Endothelial cell of umbilical vein (primary cell): Measurements from ENCODE around the gene RBM20. TPM values are rescaled to one million over a fixed set of nuclear protein-coding genes. Genes with fewer than 3 reads are reported as not detected.

Source experiments
- BruUV-seq: library from RNA; stranded (reverse); fragments of 400-500 nt; replicated peaks from 2 replicates; lab custom pipeline; 2021; lab: Mats Ljungman, UMichigan
- CTCF ChIA-PET: fragments of 300-600, 350-600 bp; sonication (Branson Sonifier 250); formaldehyde crosslinking; loops from one replicate; lab custom pipeline; 2021; ENCODE audit warnings: antibody characterized with exemption, inconsistent platforms; lab: Charles Lee
- POLR2A ChIA-PET: fragments of 300-600, 350-600 bp; sonication (Branson Sonifier 250); formaldehyde crosslinking; loops from one replicate; lab custom pipeline; 2021; ENCODE audit warnings: antibody characterized with exemption, inconsistent platforms; lab: Charles Lee
- DNase-seq: peaks from one replicate; pipeline ENCODE4 v3.0.0-alpha.2; 2011; ENCODE audit warnings: low read depth, low spot score
- FAIRE-seq: peaks from 2 replicates; lab custom pipeline; 2011; peaks lifted over from hg19 to GRCh38; lab: Jason Lieb, UNC
- H2AFZ ChIP-seq: 2 replicates; pipeline ENCODE4 v1.6.0; 2012; ENCODE audit warnings: low read depth, low read length, control low read depth, inconsistent platforms
- H3K27ac ChIP-seq: 2 replicates; pipeline ENCODE4 v1.5.1; 2011; ENCODE audit warnings: low read depth, mild to moderate bottlenecking, control low read depth, low read length, moderate library complexity; ENCODE audit not compliant: insufficient read depth
- H3K27me3 ChIP-seq, 2 experiments: 2 replicates each; pipeline versions ENCODE4 v1.6.0 to v1.6.1; 2011; ENCODE audit warnings: low read length in 2 of 2, mixed read lengths in 1 of 2; ENCODE audit not compliant: control insufficient read depth in 2 of 2, insufficient read depth in 2 of 2
- H3K36me3 ChIP-seq, 2 experiments: 2 replicates in 1 of 2; 3 replicates in 1 of 2; pipeline ENCODE4 v1.5.1; 2011; ENCODE audit warnings: low read length in 2 of 2, mild to moderate bottlenecking in 1 of 2, moderate library complexity in 1 of 2; ENCODE audit not compliant: control insufficient read depth in 2 of 2, insufficient read depth in 2 of 2; ENCODE audit errors: extremely low read depth in 1 of 2
- H3K4me1 ChIP-seq: 3 replicates; pipeline ENCODE4 v1.5.1; 2011; ENCODE audit warnings: mild to moderate bottlenecking, low read length; ENCODE audit not compliant: control insufficient read depth, insufficient read depth; ENCODE audit errors: extremely low read depth
- H3K4me2 ChIP-seq: 2 replicates; pipeline ENCODE4 v1.6.1; 2011; ENCODE audit warnings: low read length, control low read depth, mixed read lengths; ENCODE audit not compliant: insufficient read depth
- H3K4me3 ChIP-seq, 3 experiments: fragments of 200-600 bp in 1 of 3; sonication (generic), shearing (Covaris generic) in 1 of 3; replicated peaks in 1 of 3; 2 replicates each; pipeline ENCODE4 v1.5.1; 2011 to 2016; ENCODE audit warnings: control low read depth in 3 of 3, low read length in 3 of 3, mild to moderate bottlenecking in 2 of 3, inconsistent platforms in 1 of 3, low read depth in 1 of 3, moderate library complexity in 1 of 3; ENCODE audit not compliant: insufficient read depth in 1 of 3
- H3K79me2 ChIP-seq: 2 replicates; pipeline ENCODE4 v1.6.0; 2012; ENCODE audit warnings: low read length, inconsistent platforms; ENCODE audit not compliant: control insufficient read depth, insufficient read depth
- H3K9ac ChIP-seq: replicated peaks from 2 replicates; pipeline ENCODE3; 2011; ENCODE audit warnings: low read length, control low read depth; ENCODE audit not compliant: insufficient read depth; ENCODE audit errors: extremely low read depth
- H3K9me1 ChIP-seq: replicated peaks from 3 replicates; pipeline ENCODE4 v1.6.0; 2011; ENCODE audit warnings: mild to moderate bottlenecking, low read length; ENCODE audit not compliant: control insufficient read depth, insufficient read depth; ENCODE audit errors: extremely low read depth
- H3K9me3 ChIP-seq: replicated peaks from 2 replicates; pipeline ENCODE4 v1.5.1; 2012; ENCODE audit warnings: low read length, inconsistent platforms; ENCODE audit not compliant: control insufficient read depth, insufficient read depth
- H4K20me1 ChIP-seq: replicated peaks from 2 replicates; pipeline ENCODE3; 2011; ENCODE audit warnings: mild to moderate bottlenecking, low read length; ENCODE audit not compliant: control insufficient read depth, insufficient read depth; ENCODE audit errors: extremely low read depth
- CTCF ChIP-seq, 2 donors: IDR thresholded peaks; 1 replicate in 1 of 2; 2 replicates in 1 of 2; pipeline ENCODE4 v1.5.1; 2011; ENCODE audit warnings: low read length in 2 of 2, mild to moderate bottlenecking in 2 of 2, moderate library complexity in 2 of 2, control low read depth in 1 of 2, inconsistent platforms in 1 of 2, low read depth in 1 of 2; ENCODE audit not compliant: insufficient read depth in 1 of 2; ENCODE audit errors: extremely low read depth in 1 of 2
- EZH2 ChIP-seq: IDR thresholded peaks from 2 replicates; pipeline ENCODE4 v1.6.1; 2012; ENCODE audit warnings: borderline replicate concordance, low read depth, mild to moderate bottlenecking, moderate library complexity, low read length, inconsistent platforms; ENCODE audit not compliant: severe bottlenecking
- FOS ChIP-seq: IDR thresholded peaks from 2 replicates; pipeline ENCODE4 v1.6.1; 2011; ENCODE audit warnings: mild to moderate bottlenecking, low read length, moderate library complexity, borderline replicate concordance; ENCODE audit not compliant: insufficient read depth
- GATA2 ChIP-seq: IDR thresholded peaks from 2 replicates; pipeline ENCODE4 v1.7.0; 2011; ENCODE audit warnings: low read depth, mild to moderate bottlenecking, moderate library complexity, mixed read lengths, low read length; ENCODE audit not compliant: insufficient read length, insufficient read depth
- JUN ChIP-seq: IDR thresholded peaks from 2 replicates; pipeline ENCODE4 v1.6.1; 2011; ENCODE audit warnings: borderline replicate concordance, low read depth; ENCODE audit not compliant: insufficient read length, insufficient read depth
- MAX ChIP-seq: IDR thresholded peaks from 2 replicates; pipeline ENCODE4 v1.6.1; 2011; ENCODE audit not compliant: insufficient read depth, insufficient read length
- MYC ChIP-seq: IDR thresholded peaks from one replicate; pipeline ENCODE4 v1.6.1; 2011; ENCODE audit warnings: mild to moderate bottlenecking, low read depth, low read length
- POLR2A ChIP-seq: IDR thresholded peaks from 2 replicates; pipeline ENCODE4 v1.6.1; 2012; ENCODE audit warnings: low read depth, mild to moderate bottlenecking, control low read depth, low read length
- POLR2AphosphoS5 ChIP-seq: IDR thresholded peaks from 2 replicates; pipeline ENCODE4 v1.6.1; 2012; ENCODE audit warnings: low read depth, mild to moderate bottlenecking, control low read depth, low read length, moderate library complexity; ENCODE audit not compliant: insufficient read depth
- dilution Hi-C: fragments of 300-500 bp; cut with MboI; formaldehyde crosslinking; loops from one replicate; pipeline ENCODE4 v1.15.0; 2019; ENCODE audit warnings: low sequenced_read_pairs; ENCODE audit not compliant: extremely low pct_ligation_motif_present
- intact Hi-C: fragments of 100-400 bp; cut with micrococcal nuclease; formaldehyde crosslinking; loops from one replicate; pipeline ENCODE4 v1.10.0; 2022
- polyA plus RNA-seq, 4 experiments: library from polyadenylated mRNA; depleted of rRNA in 3 of 4; stranded (reverse) in 3 of 4; unstranded in 1 of 4; fragments of >200 nt; gene quantifications; 2 replicates each; pipeline versions ENCODE4 v1.2.1 to v1.2.3, GENCODE V29; 2011 to 2012; ENCODE audit warnings: missing spikeins in 1 of 4
- total RNA-seq: library from RNA; stranded (reverse); gene quantifications from 2 replicates; pipeline ENCODE4 v1.2.3, GENCODE V29; 2021

RBM20 gene
- total and polyA plus RNA-seq, 2 donors (not counting 3 experiments of a cell fraction or from before 2014, with no cell fraction given), result 0.04 TPM; not detected in 1

- no peak overlapping the region for H3K4me2 ChIP-seq
- H3K36me3 ChIP-seq, result no peaks in the 10 kb centered on the region
- no peak overlapping the region for H2AFZ ChIP-seq
- no peak overlapping the region for H3K9ac ChIP-seq
- H3K4me3 ChIP-seq, result no peak overlapping the region
- peaks cover 9 to 11% of the 10 kb centered on the region in 2 experiments for H3K27me3 ChIP-seq
- dilution Hi-C loops (no loop called here), intact Hi-C loops (no loop called here)
- TF ChIP-seq JUN, result no peak
- TF ChIP-seq MYC, result no peak
- TF ChIP-seq POLR2AphosphoS5, result no peak
- no peak for TF ChIP-seq MAX
- TF ChIP-seq POLR2A, result no peak
- TF ChIP-seq EZH2, result no peak
- TF ChIP-seq FOS, result no peak
- TF ChIP-seq CTCF (IDR thresholded peaks at IDR 0.05; ENCODE audit: extremely low read depth in 1 of 2, insufficient read depth in 1 of 2, low read depth in 1 of 2, low read length in 2 of 2), result no peak
- TF ChIP-seq GATA2, result no peak
- FAIRE-seq (no peak), DNase-seq (no peak)
- no peaks in the 10 kb centered on the region for H3K4me1 ChIP-seq
- no peaks in the 10 kb centered on the region for H3K79me2 ChIP-seq
- no peaks in the 10 kb centered on the region for H4K20me1 ChIP-seq
- H3K9me1 ChIP-seq, result no peaks in the 10 kb centered on the region
- POLR2A ChIA-PET, result no interaction called here
- BruUV-seq, result no TSS peak
- no peak overlapping the region for H3K27ac ChIP-seq
- CTCF ChIA-PET, result interaction anchor here (3.1 kb wide), 1 partner anchor 13 kb away, joined by 15 read pairs; no protein-coding TSS in a partner anchor
- H3K9me3 ChIP-seq, result no peaks in the 10 kb centered on the region
Observed at GRCh38 chr10:110657973-110658691, 14.0 kb downstream of the RBM20 start.
